ENCODE results near the gene GABRR2.

The GABRR2 gene

GRCh38 chr6:89315249-89315885 is at the start of gene GABRR2:
Gene GABRR2, minus strand, starts transcription at chr6:89315299. Its CDS starts 134 bp downstream, at chr6:89315165.
- no peak for DNase-seq

GRCh38 chr6:89364586-89364985 is 49.5 kb upstream of the GABRR2 start:
- no peak for DNase-seq

GRCh38 chr6:89361171-89361570 is 46.1 kb upstream of the GABRR2 start:
- no peak for DNase-seq

- DNase-seq = no peak
Observed at GRCh38 chr6:89360415-89360999, 45.4 kb upstream of the GABRR2 start.

- no peak for DNase-seq
Observed at GRCh38 chr6:89359561-89359960, 44.5 kb upstream of the GABRR2 start.

GRCh38 chr6:89357390-89357789 is 42.3 kb upstream of the GABRR2 start:
- DNase-seq = no peak

GRCh38 chr6:89356642-89357170 is 41.6 kb upstream of the GABRR2 start:
- DNase-seq = no peak

GRCh38 chr6:89355511-89356194 is 40.6 kb upstream of the GABRR2 start:
- no peak for DNase-seq

GRCh38 chr6:89353702-89354392 is 38.7 kb upstream of the GABRR2 start:
- DNase-seq = peak; percentile 35

- DNase-seq = no peak
Observed at GRCh38 chr6:89353118-89353556, 38.0 kb upstream of the GABRR2 start.

- DNase-seq = peak; percentile 60
Observed at GRCh38 chr6:89352278-89353117, 37.4 kb upstream of the GABRR2 start, which contains the start of gene UBE2J1. Gene UBE2J1, minus strand, starts transcription at chr6:89352722. Its CDS starts 153 bp downstream, at chr6:89352569.

- DNase-seq = peak; percentile 4
Observed at GRCh38 chr6:89351671-89352277, 36.7 kb upstream of the GABRR2 start.

- no peak for DNase-seq
Observed at GRCh38 chr6:89350281-89350966, 35.3 kb upstream of the GABRR2 start.

GRCh38 chr6:89348372-89348771 is 33.3 kb upstream of the GABRR2 start:
- no peak for DNase-seq

- no peak for DNase-seq
Observed at GRCh38 chr6:89347825-89348224, 32.7 kb upstream of the GABRR2 start.

GRCh38 chr6:89346433-89346832 is 31.3 kb upstream of the GABRR2 start:
- DNase-seq = no peak

- DNase-seq = no peak
Observed at GRCh38 chr6:89339565-89339964, 24.5 kb upstream of the GABRR2 start.

GRCh38 chr6:89335164-89335563 is 20.1 kb upstream of the GABRR2 start:
- DNase-seq = no peak

- DNase-seq = no peak
Observed at GRCh38 chr6:89330910-89331309, 15.8 kb upstream of the GABRR2 start.

GRCh38 chr6:89328976-89329375 is 13.9 kb upstream of the GABRR2 start:
- no peak for DNase-seq

GRCh38 chr6:89324304-89324703 is 9.2 kb upstream of the GABRR2 start:
- no peak for DNase-seq
